T1000 (cell line): Measurements from ENCODE around the gene ANKRD40.
"Not testable (repeated sequence)": the region's sequence is repeated elsewhere in the genome, so short reads cannot be mapped to it uniquely, and the experiment has no call there.

Experiments
- DNase-seq: peaks from one replicate; lab custom pipeline; 2025; ENCODE audit warnings: mixed read lengths; lab: John Stamatoyannopoulos, UW

ANKRD40 gene

GRCh38 chr17:50686494-50687199 lies 21.1 kb downstream of the ANKRD40 start:
- no peak for DNase-seq

GRCh38 chr17:50685691-50686493 lies 21.8 kb downstream of the ANKRD40 start:
- DNase-seq: no peak

- no peak for DNase-seq
Observed at GRCh38 chr17:50685334-50685665, 22.4 kb downstream of the ANKRD40 start.

- no peak for DNase-seq
Observed at GRCh38 chr17:50684612-50685333, 22.9 kb downstream of the ANKRD40 start.

GRCh38 chr17:50684288-50684611 lies 23.5 kb downstream of the ANKRD40 start:
- no peak for DNase-seq

- DNase-seq: no peak
Observed at GRCh38 chr17:50683434-50684287, 24.1 kb downstream of the ANKRD40 start.

GRCh38 chr17:50682938-50683337 lies 24.8 kb downstream of the ANKRD40 start:
- no peak for DNase-seq

GRCh38 chr17:50682441-50682840 lies 25.3 kb downstream of the ANKRD40 start:
- DNase-seq: no peak

- DNase-seq: no peak
Observed at GRCh38 chr17:50681263-50682200, 26.2 kb downstream of the ANKRD40 start.

- not testable (repeated sequence) for DNase-seq
Observed at GRCh38 chr17:50680543-50681262, 27.0 kb downstream of the ANKRD40 start.

GRCh38 chr17:50680126-50680525 lies 27.6 kb downstream of the ANKRD40 start:
- no peak for DNase-seq

- DNase-seq: no peak
Observed at GRCh38 chr17:50679008-50679544, 28.6 kb downstream of the ANKRD40 start.

GRCh38 chr17:50677851-50678375 lies 29.8 kb downstream of the ANKRD40 start:
- DNase-seq: no peak

GRCh38 chr17:50676065-50676975 lies 31.4 kb downstream of the ANKRD40 start:
- no peak for DNase-seq

GRCh38 chr17:50675627-50676026 lies 32.1 kb downstream of the ANKRD40 start:
- DNase-seq: no peak

GRCh38 chr17:50675190-50675589 lies 32.5 kb downstream of the ANKRD40 start:
- DNase-seq: no peak

GRCh38 chr17:50672831-50673551 lies 34.7 kb downstream of the ANKRD40 start:
- DNase-seq: no peak

- no peak for DNase-seq
Observed at GRCh38 chr17:50672071-50672470, 35.6 kb downstream of the ANKRD40 start.
